Esophagus mucosa (tissue), 1 donor: ENCODE results near the gene MUC20. TPM values are rescaled to one million over a fixed set of nuclear protein-coding genes. Genes with fewer than 3 reads are reported as not detected.

Experiments used
- ATAC-seq: fragments of 200-7000 bp; cut with Tn5 transposase; one replicate; pipeline ENCODE4 v1.9.1; 2020
- total RNA-seq: library from RNA; stranded (reverse); gene quantifications from one replicate; pipeline ENCODE4 v1.2.4, GENCODE V29; 2023
- donor health status: DM: yes; HTN: yes; CAD: no.

Gene MUC20
- total RNA-seq, 1 donor from 2014 or later = 34.9 TPM

DNA sequence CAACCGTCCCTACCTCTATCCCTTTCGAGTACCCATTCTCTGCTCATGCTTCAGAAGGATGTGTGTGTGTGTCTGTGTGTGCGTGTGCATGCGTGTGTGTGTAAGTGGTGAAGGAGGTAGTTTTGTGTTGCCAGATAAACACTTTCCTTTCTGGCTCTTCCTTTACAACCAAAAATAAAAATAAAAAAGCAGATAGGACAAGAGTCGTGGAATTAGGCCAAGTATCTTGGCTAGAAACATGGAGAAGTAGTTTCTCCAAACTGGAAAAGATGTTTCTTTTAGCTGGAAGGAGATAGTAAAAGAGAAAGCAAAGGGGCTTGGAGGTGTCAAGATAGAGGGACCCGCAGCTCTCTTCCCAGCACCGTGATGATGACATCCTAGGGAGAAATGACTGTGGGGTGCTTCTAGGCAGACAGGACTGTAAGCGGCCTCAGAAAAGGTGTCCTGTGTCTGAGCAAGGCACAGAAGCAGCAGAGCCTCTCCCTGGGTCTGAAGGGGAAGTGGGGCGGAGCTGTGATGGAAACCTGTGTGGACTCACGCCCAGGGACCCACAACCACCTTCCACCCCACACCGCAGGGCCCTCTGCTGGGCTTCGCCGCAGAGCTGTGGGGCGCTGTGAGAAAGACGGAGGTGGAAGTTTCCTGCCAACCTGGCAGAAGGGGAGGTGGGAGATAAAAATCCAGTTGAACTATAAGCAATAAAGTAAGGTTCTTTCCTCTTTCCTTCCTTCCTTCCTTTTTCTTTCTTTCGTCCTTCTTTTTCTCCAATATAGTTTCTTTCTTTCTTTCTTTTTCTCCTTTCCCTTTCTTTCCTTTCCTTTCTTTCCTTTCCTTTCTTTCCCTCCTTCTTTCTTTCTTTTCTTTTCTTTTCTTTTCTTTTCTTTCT is 35.3 kb downstream of the MUC20 start:
- no peak for ATAC-seq

GRCh38 chr3:195757438-195757770 is 36.6 kb downstream of the MUC20 start:
- no peak for ATAC-seq

DNA sequence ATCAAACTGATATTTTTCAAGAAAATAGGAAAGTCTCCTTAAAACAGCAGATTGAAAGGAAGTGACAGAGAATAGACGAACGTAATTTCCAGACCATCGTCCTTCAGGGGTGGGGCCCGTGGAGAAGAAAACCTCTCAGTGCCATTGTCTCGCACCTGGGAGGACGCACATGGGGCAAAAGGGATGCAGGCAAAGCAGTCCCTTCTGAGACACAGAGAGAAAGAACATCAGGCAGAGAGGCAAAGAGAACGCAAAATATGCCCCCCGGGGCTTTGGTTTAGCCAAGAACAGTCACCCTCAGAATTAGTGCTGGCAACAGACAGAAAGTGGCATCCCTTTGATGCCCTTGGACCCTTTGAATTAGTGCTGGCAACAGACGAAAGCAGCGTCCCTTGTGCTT is 37.0 kb downstream of the MUC20 start:
- ATAC-seq = no peak

DNA sequence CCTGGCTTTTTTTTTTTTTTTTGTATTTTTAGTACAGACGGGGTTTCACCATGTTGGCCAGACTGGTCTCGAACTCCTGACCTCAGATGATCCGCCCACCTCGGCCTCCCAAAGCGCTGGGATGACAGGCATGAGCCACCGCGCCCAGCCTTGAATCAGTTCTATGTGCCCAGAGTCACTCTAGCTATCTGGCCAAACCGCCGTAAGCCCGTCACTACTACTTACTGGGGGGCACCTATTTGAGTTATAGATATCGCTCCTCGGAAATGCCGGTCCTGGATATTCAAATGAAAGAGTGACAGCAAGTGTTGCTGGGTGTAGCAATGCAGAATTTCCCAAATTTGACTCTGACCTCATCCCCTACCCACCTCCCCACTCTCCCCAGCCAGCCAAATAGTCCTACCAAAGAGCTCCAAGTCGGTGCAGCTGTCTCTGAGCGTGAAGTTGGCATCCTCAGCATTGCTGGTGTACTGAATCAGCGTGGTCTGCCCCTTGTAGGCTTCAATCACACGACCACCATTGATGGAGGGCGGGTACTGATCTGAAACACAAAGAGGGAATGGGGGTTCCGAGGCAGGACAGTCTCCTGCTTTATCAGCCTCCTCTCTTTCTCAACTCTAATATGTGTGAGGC is 38.1 kb downstream of the MUC20 start:
- no peak for ATAC-seq

- no peak for ATAC-seq
These were observed 39.8 kb downstream of the MUC20 start for GRCh38 chr3:195760345-195761122.

DNA sequence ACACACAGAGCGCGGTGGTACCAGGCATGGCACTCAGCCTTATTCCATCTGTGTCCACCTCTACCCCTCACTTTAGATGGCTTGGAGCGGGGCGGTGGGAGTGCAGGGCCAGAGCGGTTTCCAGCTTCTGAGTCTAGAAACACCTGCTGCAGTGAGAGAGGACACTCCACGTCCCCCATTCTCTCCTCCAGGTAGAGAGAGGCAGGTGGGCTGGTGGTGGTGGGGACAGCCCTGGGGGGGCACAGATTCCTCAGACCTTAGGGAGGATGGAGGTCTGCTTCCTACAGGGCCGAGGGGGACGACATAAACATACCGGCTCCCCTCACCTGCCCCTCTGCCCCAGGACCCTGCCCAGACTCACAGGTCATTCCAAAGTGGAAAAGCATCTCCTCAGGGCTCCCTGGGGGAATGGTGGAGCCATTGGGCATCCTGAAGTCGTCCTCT is 40.4 kb downstream of the MUC20 start:
- ATAC-seq = no peak

DNA sequence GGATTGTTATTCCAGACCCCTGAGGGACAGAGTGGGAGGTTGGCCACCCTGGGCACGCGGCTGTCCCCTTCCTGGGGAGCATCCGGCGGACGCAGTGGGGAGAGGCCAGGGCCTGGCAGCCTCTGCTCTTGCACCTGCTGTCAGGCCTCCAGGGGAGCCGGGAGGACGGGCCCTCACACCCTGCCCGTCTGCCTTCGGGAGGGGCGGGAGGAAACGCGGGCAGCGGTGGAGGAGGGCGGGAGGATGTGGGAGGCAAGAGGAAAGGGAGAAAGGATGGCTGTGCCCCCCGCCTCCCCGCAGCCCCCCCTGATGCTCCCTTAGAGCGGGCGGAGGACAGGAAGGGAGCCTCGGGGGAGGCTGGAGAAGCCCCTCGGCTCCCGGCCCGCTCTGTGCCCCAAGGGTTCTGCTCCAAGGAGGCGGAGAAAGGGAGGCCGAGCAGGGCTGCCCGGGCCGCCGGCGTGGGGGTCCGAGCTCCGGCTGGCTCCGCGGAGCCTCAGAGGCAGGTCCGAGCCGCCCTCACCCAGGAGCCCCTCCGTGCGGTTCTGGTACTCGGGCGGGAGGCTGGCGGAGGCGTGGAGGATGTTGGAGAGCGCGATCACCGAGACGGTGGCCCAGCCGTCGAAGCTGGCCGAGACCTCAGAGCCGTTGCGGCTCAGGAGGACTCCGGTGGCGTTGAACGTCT is 40.9 kb downstream of the MUC20 start:
- ATAC-seq = no peak

DNA sequence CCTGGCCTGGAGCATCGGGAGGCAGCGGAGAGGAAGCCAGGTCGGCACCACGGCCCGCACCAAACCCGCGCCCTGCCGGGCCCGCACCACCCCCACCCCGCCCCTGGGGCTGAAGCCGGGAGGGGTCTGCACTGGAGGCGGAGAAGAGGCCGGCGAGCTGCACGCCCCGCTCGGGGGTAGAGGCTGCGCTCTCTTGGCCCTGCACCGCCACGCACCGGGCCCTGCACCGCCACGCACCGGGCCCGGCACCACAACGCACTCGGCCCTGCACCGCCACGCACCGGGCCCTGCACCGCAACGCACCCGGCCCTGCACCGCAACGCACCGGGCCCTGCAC is 41.4 kb downstream of the MUC20 start:
- no peak for ATAC-seq

- ATAC-seq = no peak
These were observed 41.8 kb downstream of the MUC20 start for GRCh38 chr3:195762611-195763010.

DNA sequence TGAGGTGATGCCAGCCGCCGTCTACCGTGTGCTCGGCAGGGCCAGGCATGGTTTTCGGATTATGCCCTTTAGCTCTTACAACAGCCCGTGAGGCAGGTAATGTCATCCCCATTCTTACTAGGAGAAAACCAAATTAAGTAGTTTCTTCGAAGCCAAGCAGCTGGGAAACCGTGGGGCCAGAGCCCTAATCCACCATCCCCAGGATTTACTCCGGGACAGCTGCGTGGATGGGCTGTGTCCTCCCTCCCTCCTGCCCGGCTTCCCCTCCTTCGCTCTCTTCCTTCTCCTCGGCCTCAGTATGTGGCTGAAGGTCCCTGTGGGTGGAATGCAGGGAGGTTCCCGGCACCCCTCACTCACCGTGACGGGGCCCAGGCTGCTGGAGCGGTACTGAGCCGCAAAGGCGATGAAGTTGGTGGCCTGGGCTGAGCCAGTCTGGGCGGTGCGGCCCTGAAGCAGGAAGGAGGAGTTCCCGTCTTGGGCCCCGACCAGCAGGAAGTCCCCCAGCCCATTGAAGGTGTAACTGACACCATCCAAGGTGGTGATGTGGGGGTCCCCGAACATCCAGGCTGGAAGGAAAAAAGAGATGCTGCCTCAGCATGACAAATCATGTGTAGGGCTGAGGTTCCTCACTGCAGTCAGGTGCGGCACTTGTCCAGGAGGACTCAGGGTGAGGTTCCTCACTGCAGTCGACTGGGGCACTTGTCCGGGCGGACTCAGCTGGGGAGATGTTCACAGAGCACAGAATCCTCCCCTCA is 42.5 kb downstream of the MUC20 start:
- ATAC-seq = no peak

- ATAC-seq = peak; percentile 6
These were observed 43.4 kb downstream of the MUC20 start for GRCh38 chr3:195763843-195764825.

DNA sequence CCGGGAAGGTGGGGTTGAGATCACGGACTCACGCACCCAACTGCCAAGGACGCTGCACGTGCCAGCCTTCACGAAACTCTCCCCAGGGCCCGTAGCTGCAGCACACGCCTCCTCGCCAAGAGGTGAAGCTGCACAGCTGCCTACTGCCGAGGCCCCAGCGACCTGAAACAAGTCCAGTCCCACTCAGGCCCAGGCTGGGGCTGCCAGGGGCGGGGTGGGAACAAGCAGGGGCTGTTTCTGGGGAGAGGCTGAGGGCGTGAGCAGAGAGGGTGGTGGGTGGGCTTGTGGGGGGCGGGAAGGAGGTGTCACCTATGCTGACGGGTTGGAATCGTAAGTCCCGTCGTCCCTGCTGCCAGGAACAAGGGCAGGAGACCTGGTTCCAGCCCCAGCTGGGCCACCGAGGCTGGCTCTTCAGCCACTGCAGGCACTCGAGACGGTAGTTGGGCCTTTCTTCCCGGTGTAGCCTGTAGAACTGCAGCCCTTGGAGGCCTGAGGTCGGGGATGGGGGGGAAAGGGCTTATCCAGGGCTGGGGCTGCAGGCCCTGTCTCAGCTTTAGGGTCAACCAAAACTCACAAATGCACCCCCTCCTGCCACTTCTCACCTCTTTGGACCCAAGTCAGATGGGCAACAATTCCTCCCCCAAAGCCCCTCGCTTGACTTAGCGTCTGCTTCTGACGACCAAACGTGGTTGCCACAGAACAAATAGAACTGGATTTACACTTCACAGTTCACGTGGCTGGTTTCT is 44.4 kb downstream of the MUC20 start:
- ATAC-seq = no peak

DNA sequence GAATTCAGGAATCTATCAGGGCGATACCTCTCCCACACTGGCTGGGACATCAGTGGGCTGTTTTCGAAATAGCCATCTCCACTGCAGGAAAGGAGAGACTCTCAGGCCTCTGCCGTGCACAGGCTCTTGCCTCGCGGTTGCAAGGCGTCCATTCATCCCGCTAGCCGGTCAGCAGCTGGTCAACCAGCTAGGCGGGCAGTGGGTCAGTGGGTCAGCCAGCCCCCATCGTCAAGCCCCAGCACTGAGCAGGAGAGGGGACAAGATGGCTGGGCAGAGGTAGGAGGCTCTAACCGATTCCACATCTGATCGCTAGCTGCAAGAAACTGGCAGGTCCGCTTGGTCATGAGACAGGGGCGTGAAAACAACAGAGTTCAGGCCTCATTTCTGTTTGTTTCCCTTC is 45.9 kb downstream of the MUC20 start:
- no peak for ATAC-seq

GRCh38 chr3:195767792-195768191 is 47.0 kb downstream of the MUC20 start:
- no peak for ATAC-seq

DNA sequence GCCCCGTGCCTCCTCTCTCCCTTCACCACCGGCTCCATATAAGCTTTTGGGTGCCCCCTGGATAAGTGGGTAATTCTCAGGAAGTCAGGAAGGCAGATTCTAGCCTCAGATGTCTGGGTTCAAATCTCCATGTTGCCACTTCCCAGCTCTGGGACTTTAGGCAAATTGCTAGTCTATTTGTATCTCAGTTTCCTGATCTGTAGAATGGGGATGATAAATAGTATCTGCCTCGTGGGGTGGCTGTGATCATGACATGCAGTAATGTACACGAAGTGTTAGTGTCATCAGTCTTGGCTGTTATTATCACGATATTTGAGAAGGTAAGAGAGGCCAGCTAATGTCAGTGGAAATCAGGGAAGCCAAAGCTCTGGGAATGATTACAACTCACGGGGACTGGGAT is 47.6 kb downstream of the MUC20 start:
- ATAC-seq = no peak

DNA sequence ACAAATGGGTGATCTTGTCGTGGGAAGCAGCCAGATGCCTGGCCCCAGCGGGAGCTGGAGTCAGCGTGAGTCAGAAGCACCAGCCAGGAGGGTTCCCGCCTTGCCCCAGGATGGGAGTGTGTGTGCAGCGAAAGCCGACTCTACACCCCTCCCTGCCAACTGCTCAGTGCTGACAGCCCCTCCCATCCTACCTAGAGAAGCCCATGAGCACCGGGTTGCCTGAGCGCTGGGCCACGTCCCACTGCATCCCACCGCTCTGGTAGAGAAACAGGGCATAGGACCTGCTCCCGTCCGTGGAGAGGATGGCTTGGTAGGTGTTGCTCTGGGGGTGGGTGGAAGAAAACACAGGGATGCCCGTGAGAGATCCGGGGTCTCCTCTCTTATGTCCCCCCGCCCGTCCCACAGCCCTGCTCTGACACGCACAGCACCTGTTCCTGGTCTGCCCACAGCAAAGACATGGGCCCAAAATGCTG is 48.1 kb downstream of the MUC20 start:
- ATAC-seq = peak; percentile 30

DNA sequence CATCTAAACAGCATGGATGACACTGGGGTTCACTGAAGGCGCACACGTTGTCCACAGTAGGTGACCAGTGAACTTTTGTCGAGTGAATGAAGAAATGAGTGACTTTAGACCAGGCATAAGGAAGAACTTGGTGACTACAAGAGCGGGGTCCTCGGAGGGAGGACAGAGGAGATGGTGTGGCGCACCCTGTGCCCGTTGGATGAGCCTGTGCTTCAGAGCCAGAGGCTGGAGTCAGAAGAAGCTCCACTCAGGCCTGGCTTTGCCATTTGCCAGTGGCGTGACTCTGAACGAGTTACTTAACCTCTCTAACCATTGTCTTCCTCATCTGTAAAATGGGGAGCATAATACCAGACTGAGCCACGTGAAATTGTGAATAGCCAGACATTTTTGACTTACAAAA is 48.8 kb downstream of the MUC20 start:
- ATAC-seq = no peak

GRCh38 chr3:195770081-195770840 is 49.5 kb downstream of the MUC20 start:
- no peak for ATAC-seq
